Fibroblast of the aortic adventitia (primary cell): ENCODE measurements around the gene LIPG. TPM values are rescaled to one million over a fixed set of nuclear protein-coding genes. Genes with fewer than 3 reads are reported as not detected.
A peak's percentile ranks its signal among the peaks of the same experiment; 100 is the strongest.

Experiments used
- DNase-seq: peaks from one replicate; pipeline ENCODE4 v3.0.0-alpha.2; 2010; ENCODE audit warnings: low read depth
- H3K4me3 ChIP-seq: 2 replicates; pipeline ENCODE4 v1.5.1; 2011; ENCODE audit warnings: low read depth, mild to moderate bottlenecking, control low read depth, low read length, moderate library complexity
- total RNA-seq: library from RNA; depleted of rRNA; stranded (reverse); fragments of >200 nt; gene quantifications from 2 replicates; pipeline ENCODE4 v1.2.3, GENCODE V29; 2012; ENCODE audit warnings: low replicate concordance
- TF ChIP-seq, protein P1 (sequence below): IDR thresholded peaks from 2 replicates; pipeline ENCODE4 v1.5.1; 2011; ENCODE audit warnings: mild to moderate bottlenecking, low read length, control low read depth, inconsistent platforms; ENCODE audit not compliant: insufficient read depth

LIPG gene
- total RNA-seq, 1 donor: 2.7 TPM

DNA sequence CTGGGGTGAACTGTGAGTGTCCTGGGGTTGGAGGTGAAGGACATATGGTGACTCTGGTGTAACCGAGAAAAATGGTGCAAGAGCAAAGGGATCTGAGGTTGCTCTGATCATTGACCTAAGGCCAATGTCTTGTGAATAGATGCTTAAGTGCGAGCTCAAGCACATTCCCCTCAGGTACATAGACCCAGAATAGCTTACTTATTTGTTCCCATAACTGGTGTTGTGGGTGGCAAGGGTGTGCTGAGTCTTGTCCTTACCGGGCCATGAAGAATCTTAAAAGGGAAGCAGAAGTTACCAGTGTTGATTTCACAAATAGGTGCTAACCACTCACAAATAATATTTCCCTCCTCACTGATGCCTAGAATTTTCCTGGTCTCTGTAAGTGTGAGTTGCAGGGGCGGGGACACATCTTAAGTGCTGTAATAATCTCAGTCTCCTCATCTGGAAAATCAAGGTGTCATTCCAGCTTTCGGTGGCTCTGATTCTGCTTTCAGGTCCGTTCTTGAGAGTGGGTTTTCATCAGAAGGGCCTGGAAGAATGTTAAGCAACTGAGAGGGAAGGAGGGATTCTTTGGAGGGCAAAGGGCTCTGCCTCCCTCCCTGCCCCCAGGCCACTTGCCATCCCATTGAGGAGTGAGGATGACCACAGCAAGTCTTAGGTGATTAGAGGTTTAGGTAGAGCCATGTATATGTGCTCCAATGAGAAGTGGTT, 54.9 kb downstream of the LIPG start:
- no peak overlapping the region for H3K4me3 ChIP-seq
- TF ChIP-seq, protein P1, sequence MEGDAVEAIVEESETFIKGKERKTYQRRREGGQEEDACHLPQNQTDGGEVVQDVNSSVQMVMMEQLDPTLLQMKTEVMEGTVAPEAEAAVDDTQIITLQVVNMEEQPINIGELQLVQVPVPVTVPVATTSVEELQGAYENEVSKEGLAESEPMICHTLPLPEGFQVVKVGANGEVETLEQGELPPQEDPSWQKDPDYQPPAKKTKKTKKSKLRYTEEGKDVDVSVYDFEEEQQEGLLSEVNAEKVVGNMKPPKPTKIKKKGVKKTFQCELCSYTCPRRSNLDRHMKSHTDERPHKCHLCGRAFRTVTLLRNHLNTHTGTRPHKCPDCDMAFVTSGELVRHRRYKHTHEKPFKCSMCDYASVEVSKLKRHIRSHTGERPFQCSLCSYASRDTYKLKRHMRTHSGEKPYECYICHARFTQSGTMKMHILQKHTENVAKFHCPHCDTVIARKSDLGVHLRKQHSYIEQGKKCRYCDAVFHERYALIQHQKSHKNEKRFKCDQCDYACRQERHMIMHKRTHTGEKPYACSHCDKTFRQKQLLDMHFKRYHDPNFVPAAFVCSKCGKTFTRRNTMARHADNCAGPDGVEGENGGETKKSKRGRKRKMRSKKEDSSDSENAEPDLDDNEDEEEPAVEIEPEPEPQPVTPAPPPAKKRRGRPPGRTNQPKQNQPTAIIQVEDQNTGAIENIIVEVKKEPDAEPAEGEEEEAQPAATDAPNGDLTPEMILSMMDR: no peak
- DNase-seq: no peak

DNA sequence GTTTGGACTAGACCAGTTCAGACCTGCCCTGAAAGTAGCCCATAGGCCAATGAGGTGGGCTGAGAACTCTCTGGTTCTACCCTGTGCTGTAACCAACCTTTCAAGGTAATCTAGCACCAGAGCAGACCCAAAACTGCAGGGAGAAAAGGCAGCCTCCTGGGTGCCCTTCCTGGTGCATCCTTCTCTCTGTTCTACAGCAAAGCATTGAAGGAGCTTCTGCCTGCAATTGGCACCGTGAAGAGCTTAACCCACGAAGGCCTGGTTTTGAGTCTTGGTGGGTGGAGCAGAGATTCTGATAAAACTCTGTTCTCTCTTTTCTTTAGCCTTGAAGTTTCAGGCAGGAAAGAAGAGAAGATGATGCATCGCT, 55.5 kb downstream of the LIPG start:
- DNase-seq: no peak
- TF ChIP-seq, protein P1: no peak
- no peak overlapping the region for H3K4me3 ChIP-seq

DNA sequence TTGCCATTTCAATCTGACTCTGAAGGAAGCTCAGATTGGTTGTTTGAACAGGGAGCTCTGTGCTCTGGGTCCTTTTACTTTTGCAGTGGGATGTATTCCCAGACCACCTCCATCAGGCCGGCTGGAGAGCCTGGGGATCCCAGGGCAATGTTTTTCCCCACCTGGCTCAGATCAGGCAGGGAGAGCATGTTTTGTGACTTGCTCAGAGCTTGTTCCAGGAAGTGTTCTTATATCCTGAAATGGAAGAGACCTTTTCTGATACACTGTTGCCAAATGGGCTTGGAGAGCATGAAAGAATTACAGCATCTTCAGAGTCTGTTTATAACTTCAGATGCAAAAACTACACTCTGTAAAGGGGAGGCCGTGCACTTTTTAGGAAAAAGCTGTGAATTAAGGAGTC, 56.0 kb downstream of the LIPG start:
- peak; percentile 43 for DNase-seq
- TF ChIP-seq, protein P1: no peak
- no peak overlapping the region for H3K4me3 ChIP-seq

DNA sequence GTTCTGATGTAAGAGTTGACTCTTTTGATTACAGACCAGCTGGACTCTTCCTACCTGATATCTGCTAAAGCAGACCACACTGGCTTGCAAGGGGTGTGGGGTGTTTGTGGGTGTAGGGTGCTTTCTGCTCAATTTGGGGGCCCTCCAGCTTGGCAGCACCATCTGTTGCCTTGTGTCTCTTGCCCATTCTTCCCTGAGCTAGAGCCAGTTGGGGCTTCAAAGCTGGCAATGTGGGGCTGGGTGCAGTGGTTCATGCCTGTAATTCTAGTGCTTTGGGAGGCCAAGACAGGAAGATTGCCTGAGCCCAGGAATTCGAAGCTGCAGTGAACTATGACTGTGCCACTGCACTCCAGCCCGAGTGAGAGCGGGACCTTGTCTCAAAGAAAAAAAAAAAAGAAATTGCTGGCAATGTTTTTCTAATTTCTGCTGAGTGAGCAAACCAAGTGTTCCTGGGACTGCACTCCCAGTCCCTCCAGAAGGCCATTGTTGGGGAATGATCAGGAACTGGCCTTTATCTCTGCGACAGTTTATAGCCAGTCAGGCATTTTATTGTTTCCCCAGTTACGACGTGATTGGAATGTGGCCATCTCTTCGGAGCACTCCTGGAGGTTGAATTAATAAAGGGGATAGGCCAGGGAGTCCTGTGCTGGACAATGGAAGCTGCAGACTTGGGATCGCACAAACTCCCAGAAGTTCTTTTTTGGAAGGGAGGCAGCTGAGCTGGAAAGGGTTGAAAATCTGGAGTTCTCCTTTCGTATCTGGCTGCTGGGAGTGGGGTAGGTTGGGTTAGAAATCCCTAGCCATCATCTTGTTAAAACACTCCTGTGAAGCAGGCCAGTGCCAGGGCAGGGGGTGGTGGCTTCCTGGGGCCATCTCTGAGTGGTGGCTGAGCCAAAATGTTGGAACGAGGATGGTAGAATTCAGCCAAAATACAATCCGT, 57.2 kb downstream of the LIPG start:
- TF ChIP-seq, protein P1: no peak
- peak; percentile 48 for DNase-seq
- no peak overlapping the region for H3K4me3 ChIP-seq

DNA sequence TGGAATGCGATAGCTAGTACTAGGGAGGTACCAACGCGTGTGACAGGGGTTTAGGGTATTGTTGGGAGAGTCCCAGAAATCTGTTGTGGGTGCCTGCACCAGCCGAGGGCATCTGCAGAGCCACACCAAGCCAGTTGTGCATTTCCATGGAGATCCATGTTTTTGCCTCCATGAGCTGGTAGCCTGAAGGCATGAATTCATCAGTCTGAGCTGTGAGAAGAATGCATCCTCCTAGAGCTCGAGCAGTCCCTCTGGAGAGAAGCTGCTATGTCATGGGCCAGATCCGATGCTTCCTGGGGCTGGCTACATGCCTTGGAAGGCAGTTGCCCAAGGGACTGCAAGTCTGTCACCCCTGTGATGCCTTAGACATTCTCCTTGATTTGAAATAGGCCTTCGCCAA, 57.9 kb downstream of the LIPG start:
- no peak for DNase-seq
- no peak overlapping the region for H3K4me3 ChIP-seq
- TF ChIP-seq, protein P1: no peak

DNA sequence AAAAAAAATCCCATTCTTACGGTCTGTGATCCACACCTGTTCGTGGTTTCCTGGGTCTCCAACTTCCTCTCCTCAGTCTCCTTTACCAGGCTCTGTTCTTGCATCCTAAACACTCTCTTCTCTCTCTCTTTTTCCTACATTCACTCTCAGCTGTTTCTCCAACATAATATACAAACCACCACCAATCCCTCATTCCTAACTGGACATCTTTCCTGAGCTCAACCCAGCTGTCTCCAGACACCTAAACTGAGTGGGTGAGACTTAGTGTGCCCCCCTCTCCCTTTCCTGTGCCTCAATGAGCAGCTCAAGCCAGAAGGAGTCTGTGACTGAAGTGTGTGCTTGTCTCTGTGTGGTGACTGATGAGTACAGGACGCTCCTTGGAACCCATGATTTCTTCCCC, 59.4 kb downstream of the LIPG start:
- H3K4me3 ChIP-seq: no peak overlapping the region
- no peak for DNase-seq
- TF ChIP-seq, protein P1: no peak
